ENCODE results near the gene CLSTN2.

DNA sequence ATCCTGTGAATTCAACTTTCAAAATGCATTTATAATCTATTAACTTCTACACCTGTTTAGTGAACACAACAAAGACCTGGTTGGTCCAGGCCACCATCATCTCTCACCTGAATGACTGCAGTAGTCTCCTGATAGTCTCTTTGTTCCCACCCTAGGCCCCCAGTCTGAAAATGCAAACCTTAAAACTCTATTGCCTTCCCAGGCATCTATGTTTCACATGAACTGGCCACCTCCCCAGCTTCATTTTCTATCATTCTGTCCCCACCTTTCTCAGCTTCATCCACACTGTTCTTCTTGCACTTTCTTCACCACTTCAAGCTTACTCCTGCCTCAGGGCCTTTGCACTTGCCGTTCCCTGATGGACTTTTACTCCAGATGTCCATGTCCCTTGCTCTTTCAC, 45.0 kb downstream of the CLSTN2 start:
- TF ChIP-seq, protein P1, sequence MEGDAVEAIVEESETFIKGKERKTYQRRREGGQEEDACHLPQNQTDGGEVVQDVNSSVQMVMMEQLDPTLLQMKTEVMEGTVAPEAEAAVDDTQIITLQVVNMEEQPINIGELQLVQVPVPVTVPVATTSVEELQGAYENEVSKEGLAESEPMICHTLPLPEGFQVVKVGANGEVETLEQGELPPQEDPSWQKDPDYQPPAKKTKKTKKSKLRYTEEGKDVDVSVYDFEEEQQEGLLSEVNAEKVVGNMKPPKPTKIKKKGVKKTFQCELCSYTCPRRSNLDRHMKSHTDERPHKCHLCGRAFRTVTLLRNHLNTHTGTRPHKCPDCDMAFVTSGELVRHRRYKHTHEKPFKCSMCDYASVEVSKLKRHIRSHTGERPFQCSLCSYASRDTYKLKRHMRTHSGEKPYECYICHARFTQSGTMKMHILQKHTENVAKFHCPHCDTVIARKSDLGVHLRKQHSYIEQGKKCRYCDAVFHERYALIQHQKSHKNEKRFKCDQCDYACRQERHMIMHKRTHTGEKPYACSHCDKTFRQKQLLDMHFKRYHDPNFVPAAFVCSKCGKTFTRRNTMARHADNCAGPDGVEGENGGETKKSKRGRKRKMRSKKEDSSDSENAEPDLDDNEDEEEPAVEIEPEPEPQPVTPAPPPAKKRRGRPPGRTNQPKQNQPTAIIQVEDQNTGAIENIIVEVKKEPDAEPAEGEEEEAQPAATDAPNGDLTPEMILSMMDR (tag by site-specific recombination; IDR thresholded peaks at IDR 0.05): no peak
- TF ChIP-seq ZNF311 (tag by site-specific recombination; IDR thresholded peaks at IDR 0.05; ENCODE audit: borderline replicate concordance) (no peak), ZNF121 (tag by site-specific recombination; IDR thresholded peaks at IDR 0.05) (no peak), REST (tag by site-specific recombination; IDR thresholded peaks at IDR 0.05) (no peak), MZF1 (tag by site-specific recombination; IDR thresholded peaks at IDR 0.05; ENCODE audit: borderline replicate concordance) (no peak), ZNF214 (tag by site-specific recombination; IDR thresholded peaks at IDR 0.05; ENCODE audit: borderline replicate concordance) (no peak), ZNF202 (tag by site-specific recombination; IDR thresholded peaks at IDR 0.05; ENCODE audit: borderline replicate concordance) (no peak), ZNF223 (tag by site-specific recombination; IDR thresholded peaks at IDR 0.05) (no peak), SETDB1 (IDR thresholded peaks at IDR 0.05; ENCODE audit: insufficient read length, low read length) (no peak), ZNF366 (tag by site-specific recombination; conservative IDR thresholded peaks at IDR 0.05) (no peak), HOXA7 (CRISPR knock-in tag; IDR thresholded peaks at IDR 0.05; ENCODE audit: borderline replicate concordance) (no peak), PRDM4 (tag by site-specific recombination; IDR thresholded peaks at IDR 0.05) (no peak)

Measured in HEK293 (cell line).